ENCODE data around the gene ATXN7.

ATXN7 gene

DNA sequence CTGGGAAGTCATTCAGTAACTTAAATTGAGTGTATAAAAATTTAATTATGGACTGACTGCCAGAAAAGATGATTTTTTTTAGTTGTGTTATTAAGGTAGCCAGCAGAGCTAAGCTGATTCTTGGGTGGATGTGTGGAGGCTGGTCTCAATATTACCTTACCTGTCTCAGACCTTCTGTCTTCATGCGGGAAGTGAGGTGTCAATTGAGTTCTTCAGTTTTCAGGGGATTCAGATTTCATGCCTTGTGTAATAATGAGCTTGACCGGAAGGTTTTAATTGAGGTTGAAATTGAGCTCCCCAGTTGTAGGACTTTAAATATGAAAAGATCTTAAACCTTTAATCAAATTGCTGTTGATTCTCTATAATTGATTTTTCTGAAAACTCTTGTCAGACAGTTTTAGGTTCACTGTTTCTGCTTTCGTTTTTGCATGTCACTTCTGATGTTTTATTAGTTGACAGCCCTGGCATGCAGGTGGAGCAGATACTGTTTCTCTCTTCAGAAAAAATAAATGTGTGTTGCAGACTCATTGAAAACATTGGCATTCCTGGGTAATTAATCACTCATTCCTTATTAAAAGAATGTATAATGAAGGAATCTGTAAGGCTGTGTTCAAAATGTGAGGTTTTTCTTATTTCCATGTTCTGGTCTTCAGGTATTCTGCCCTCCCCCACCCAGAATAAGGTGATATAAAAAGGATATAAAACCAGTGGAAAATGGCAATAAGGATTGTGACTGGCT is 105.1 kb downstream of the ATXN7 start:
- DNase-seq: no peak

GRCh38 chr3:63969876-63970275 is 106.2 kb downstream of the ATXN7 start:
- no peak for DNase-seq

GRCh38 chr3:63970631-63971475 is 107.2 kb downstream of the ATXN7 start:
- no peak for DNase-seq

GRCh38 chr3:63972196-63972595 is 108.5 kb downstream of the ATXN7 start:
- DNase-seq: no peak

- no peak for DNase-seq
Observed at GRCh38 chr3:63972987-63973386, 109.3 kb downstream of the ATXN7 start.

DNA sequence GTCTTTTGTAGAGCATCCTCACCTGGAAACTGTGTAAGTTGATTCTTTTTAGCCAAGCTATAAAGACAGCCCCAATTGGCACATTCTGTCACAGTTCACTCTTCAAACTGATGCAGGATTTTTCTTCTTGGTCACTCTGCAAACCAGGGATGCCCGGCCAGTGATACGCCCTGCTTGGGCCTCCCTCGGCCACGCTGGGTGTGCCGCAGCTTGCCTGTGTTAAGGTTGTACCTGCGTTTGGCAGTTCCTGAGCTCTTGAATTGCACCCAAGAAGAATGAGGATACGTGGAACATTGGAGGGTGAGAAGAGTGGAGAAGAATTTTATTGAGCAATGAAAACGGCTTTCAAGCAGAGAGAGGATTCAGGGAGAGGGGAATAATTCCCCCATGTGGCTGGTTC is 109.7 kb downstream of the ATXN7 start:
- DNase-seq: no peak

DNA sequence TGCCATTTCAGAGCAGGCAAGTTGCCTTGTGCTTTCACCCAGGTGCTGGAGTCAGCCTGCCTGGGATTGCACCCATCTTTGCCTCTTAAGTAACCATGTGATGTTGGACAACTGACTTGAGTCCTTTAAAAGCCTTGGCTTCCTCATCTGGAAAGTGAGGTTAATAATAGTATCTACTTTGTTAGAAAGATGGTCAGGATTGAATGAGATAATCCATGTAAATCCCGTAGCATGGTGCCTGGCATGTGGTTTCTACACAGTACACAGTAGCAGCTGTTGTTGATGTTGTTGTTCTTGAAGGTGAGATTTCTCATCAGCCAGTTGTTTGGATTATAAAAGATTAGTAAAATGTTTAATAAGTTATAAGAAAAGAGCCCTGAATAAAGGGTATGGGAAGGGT is 110.8 kb downstream of the ATXN7 start:
- DNase-seq: no peak

GRCh38 chr3:63975723-63976122 is 112.1 kb downstream of the ATXN7 start:
- no peak for DNase-seq

DNA sequence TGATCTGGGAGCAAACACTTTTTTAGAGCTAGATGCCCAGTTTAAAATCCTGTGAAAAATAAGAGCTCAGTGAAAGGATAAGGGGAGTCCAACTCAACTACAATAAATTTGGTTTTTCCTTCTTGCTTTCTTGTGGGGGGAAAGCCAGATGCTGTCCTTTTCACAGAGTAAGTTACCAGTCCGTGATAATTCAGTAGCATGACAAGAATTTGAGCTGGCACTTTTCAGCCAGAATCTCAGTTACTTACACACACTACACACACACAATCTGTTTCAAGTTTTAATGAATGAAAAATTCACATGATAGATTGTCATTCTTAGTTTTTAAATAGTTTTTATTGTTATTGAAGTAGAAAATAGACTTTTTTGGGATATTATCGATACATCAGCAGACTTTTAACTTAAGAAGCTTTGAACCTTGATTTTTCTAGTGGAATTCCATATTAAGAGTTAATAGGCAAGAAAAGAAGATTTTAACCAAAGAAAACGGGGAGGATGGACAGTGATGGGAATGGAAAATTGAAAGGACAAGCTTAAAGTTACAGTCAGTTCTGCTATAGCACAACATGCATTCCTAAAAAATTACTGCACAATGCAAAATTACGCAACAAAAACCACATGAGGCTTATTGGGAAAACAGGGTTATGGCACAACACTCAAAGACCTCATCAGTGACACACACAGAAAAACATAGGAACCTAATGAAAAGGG is 112.6 kb downstream of the ATXN7 start:
- no peak for DNase-seq

DNA sequence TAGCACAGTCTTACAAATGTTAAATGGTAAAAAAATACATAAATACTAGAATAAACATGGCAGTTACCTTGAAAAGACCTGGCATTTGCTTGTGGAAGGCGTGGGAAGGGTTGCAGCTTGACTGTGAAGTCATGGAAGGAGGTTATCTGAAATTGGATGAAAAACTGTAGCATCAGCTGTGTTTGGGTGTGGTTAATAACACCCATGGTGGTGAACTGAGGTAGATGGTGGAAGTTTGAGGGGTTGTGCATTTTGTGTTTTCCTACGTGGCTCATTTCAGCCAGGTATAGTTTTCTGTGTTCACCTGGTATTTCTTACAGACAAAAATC is 113.2 kb downstream of the ATXN7 start:
- DNase-seq: no peak

DNA sequence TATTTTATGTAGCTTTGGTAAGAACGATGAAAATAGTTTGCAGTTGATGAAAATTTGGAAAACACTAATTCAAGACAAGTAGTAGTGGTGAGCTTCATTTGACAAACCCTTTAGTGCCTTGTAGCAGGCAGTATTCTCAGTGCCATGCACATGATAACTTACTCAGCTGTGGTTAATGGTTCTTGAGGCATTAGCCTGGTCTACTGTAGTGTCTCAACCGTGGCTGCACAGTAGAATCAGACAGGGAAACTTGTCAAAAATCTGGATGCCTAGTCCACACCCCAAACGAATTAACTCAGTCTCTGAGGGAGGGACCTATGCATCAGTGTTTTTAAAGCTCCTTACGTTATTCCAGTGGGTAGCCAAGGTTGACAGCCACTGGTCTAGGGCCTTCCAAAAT is 114.2 kb downstream of the ATXN7 start:
- DNase-seq: no peak

DNA sequence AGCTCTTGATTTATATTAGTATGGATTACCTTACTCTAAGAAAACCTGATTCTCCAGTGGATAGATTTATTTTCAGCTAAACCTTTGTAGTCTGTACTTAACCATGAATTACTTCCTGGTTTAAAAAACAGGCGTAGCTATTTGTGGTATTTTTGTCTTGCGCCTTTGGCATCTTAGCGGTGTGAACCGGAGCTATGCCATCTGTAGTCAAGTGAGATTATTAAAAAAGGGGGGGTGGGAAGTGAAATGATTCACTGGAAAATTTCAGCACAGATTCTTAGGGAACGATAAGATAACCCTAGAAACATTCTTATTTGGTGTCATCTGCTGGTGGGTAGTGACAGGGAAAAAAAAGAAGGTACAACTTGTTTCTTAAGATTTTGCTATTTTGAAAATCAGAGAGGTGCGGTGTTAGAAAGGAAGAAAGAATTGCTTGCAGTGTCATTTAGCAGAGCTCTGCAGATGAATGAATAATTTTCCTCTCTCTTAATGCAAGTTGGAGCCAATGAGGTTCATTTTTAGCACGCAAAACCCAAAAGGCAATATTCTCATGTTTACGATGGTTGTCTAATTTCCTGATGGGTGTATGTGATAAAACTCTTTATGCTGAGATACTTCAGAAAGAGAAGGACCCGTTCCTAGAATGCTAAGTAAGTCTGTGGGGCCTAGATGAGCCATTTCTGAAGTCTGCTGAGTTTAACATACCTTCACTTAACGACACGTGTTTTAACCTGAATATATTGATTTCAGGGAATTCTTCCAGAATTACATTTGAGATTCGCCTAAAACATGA is 115.6 kb downstream of the ATXN7 start:
- DNase-seq: no peak

GRCh38 chr3:63980019-63980418 is 116.4 kb downstream of the ATXN7 start:
- DNase-seq: no peak

DNA sequence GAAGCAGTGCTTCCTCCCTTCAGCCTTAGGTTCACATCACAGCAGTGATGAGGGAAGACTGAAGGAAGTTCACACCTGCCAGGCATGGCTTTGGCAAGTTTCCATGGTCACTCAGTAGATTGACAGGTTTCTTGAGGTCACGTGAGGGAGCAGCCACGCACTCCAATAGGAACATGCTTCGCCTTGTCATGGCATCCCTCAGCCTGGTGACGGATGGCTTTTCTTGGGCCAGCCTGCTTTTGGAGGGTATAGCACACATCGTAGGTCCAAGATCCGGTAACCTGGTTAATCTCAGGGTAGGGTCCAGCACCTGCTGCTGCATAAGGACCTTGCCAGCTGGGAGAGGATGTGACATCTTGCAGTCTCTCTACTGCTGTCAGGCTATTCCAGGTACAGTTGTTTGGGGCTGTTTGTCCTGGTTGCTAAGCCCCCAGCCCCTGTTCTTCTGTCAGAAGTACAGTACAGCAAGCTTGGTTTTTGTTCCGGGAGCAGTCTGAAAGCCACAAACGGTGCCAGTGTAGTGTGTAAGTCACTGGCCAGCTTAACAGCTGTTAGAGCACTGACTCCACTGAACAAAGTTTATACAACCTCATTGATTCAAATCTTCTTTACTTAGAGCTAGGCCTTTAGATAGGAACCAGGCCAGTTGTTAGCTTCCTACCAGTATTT is 117.3 kb downstream of the ATXN7 start:
- DNase-seq: no peak

- DNase-seq: no peak
Observed at GRCh38 chr3:63981980-63982379, 118.3 kb downstream of the ATXN7 start.

- no peak for DNase-seq
Observed at GRCh38 chr3:63984391-63984790, 120.7 kb downstream of the ATXN7 start.

DNA sequence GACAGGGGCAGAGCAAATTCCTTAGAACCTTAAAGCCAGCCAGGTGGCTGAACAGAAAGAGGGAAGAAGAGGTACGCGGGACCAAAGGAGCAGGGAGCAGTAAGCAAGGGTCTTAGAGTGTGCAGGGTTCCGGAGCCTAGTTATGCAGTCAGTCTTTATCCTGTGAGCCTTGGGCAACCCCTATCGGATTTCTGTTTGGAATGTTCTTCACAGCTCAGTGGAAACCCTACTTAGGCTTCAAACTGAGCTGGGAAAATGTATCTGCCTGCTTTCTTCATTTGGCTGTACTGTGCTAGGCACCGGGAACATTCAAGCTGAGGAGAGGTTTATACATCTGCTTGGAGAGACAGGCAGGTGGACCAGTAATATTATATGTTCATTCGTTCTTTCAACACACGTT is 122.5 kb downstream of the ATXN7 start:
- DNase-seq: no peak

DNA sequence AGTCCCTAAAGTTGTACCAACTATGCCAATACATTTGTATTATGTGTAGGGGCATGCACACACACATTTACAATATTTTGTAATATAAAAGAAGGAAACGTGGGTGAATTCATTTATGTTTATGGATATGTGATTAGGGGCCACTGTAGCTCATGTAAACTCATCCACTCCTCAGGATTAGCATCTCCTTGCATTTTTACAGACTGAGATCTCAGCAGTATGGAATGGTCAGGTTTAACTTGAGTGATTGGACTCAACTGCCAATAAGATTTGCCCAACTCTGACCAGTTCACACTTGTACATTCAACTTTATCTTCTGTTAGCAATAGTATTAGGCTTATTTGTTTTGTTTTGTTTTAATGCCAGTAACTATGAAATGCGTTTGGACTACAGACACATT is 123.2 kb downstream of the ATXN7 start:
- DNase-seq: no peak

DNA sequence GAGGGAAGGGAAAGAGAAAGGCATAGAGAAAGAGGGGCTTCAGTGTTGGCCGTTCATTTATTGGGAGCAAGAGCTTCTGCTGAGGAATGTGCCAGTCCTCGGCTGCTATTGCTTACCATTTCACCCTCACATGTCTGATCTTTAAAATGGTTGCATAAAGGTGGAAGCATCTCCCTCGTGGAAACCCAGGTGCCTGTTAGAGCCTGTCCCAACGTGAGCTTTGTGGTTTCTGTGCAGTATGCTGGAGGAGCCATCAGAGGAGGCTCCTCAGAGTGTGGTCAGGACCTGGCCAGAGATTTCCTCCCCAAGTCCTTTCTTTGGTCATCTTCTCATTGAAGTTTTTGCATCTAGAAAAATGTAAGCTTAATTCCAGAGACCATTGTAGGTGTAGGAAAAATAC is 125.3 kb downstream of the ATXN7 start:
- no peak for DNase-seq

GRCh38 chr3:63990204-63990603 is 126.5 kb downstream of the ATXN7 start:
- no peak for DNase-seq

GRCh38 chr3:63990733-63991132 is 127.1 kb downstream of the ATXN7 start:
- no peak for DNase-seq

DNA sequence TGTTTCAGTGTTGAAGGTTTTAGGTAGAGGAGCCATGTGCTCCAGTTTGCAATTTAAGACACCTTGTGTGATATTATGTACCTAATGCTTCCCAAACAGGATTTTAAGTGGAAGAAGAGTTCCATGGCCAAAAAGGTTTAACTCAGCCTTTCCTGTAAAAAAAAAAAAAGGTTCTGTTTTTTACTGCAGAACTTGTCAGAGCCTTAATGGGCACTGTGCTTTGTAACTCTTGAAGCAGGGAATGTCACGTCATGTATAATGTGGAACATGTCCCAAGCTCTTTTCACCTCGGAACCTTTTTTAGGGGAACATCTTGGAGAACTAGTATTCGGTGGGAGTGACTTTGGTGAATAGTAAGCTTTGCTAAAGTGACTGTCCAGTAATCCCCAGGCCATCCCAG is 128.0 kb downstream of the ATXN7 start:
- DNase-seq: no peak
